Middle frontal gyrus (tissue), 1 donor: Measurements from ENCODE around the gene SDK1.

Source experiments
- DNase-seq: peaks from one replicate; pipeline ENCODE4 v3.0.0-alpha.2; 2015; ENCODE audit warnings: low spot score; ENCODE audit errors: extremely low spot score

The SDK1 gene

GRCh38 chr7:3975371-3975770, 674.3 kb downstream of the SDK1 start:
- no peak for DNase-seq

- no peak for DNase-seq
Measured at GRCh38 chr7:3977391-3977790, 676.3 kb downstream of the SDK1 start.

DNA sequence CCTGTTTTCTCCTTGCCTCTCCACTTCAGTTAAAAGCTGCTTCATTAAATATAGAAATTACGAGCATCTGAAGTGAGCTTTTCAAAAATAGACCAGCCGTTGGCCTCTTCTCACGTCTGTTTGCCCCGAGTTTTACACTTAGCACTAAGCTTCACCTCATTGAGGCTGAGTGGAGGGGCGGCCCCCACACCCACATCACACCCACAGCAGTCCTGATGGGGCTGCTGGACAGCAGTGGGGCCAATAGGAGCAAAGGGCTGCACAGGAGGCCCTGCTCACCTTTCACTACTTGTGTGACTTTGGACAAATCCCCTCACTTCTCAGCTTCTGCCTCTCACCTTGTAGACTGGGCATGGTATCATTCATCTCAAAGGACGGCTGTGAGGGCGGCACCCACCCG, 677.8 kb downstream of the SDK1 start:
- DNase-seq, result no peak

- DNase-seq, result no peak
Measured at GRCh38 chr7:3979611-3980299, 678.7 kb downstream of the SDK1 start.

- DNase-seq, result no peak
Measured at GRCh38 chr7:3980300-3980643, 679.2 kb downstream of the SDK1 start.

GRCh38 chr7:3981281-3981680, 680.2 kb downstream of the SDK1 start:
- no peak for DNase-seq

GRCh38 chr7:3984456-3984855, 683.4 kb downstream of the SDK1 start:
- no peak for DNase-seq

GRCh38 chr7:3986927-3987326, 685.9 kb downstream of the SDK1 start:
- DNase-seq, result no peak

GRCh38 chr7:3987426-3987927, 686.4 kb downstream of the SDK1 start:
- no peak for DNase-seq

GRCh38 chr7:3989723-3990122, 688.7 kb downstream of the SDK1 start:
- no peak for DNase-seq

DNA sequence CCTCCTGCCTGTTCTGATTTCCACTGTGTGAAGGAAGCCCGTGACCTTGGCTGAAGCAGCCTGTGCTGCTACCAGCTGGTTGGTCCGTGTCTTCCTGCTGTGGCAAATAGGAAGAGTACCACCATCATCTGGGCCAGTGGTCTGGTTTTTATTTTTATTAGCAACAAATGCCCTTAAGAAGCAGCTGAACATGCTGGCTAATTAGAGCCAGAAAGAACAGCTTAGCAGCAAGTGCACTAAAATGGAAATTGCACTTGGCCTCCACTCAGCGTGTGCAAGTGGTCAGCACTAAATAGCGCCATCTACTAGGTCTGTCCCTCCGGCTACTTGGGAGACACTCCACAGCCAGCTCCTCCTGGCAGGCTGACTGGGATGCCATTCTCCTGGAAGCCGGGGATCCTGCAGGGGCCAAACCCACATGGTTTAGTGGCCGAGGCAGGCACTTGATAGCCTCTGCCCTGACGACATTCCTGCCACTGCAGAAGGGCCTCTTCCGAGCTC, 690.7 kb downstream of the SDK1 start:
- DNase-seq, result no peak

DNA sequence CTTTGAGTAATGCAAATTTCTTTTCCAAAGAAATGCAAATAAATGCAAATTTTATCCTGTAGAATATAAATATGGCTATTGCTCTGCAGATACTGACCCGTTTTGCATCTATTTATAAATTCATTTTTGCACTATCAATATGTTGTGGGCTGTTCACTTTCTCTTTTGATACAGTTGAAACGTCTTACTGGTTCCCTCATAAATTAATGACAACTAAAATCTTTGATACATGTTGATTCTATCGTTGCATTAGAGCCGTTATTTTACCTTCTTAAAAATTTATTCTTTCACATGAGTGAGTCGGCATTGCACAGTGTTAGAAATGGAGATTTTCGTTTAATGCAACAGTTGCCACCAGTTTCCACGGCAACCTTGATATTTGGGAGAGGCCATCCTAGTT, 691.8 kb downstream of the SDK1 start:
- no peak for DNase-seq

DNA sequence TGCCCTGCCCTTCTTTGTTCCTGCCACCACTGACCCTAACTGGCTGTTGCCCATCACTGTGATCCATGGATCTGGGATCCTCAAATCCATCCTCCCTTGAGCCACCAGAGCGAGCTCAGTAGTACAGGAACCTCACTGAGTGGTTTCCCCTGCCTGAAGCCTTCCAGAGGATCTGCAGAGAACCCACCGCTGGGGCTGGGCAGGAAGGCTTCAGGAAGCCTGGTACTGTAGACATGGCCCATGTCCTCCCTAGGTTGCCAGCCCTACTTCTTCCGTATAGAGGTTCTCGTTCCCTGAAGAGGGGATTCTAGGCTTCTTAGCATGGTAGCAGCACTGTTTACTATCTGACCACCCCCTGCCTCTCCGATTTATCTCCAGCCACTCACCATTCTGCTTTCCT, 693.7 kb downstream of the SDK1 start:
- no peak for DNase-seq

DNA sequence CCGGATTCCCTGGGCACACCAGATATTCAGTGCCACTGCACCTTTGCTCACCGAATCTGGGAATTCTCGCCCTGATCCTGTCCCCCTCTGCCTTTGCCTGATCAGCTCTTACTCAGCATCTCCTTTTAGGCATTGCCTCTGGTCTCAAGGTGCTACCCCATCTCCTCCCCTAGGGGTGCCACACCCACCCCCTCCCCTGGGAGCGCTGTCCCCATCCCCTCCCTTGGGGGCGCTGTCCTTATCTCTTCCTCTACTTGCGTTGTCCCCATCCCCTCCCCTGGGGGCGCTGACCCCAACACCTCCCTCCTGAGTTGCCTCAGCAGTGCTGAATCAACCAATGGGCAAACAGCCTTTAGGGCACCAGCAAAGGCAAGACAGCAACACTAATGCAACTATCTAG, 694.1 kb downstream of the SDK1 start:
- no peak for DNase-seq

DNA sequence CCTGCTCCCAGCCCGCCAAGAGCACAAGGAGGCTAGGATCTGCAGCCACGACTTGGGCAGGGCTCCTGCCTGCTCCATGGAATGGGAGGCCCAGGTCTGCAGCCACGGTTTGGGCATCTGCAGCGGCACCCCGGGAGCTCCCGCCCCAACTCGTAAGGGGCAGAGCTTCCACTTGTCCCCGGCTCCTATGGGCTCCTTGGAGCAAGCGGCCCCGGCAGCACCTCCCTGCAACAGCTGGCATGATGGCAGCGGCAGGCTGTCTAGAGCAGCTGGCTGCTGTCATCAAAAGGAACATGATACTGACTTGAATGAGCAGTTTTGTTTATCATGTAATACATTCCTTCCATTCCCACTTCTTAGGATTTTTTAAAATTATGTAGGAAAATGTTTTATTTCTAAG, 697.0 kb downstream of the SDK1 start:
- DNase-seq, result no peak

- no peak for DNase-seq
Measured at GRCh38 chr7:4000139-4000538, 699.1 kb downstream of the SDK1 start.

GRCh38 chr7:4000934-4001333, 699.9 kb downstream of the SDK1 start:
- DNase-seq, result no peak

- no peak for DNase-seq
Measured at GRCh38 chr7:4001742-4002141, 700.7 kb downstream of the SDK1 start.

- DNase-seq, result no peak
Measured at GRCh38 chr7:4003503-4003902, 702.5 kb downstream of the SDK1 start.

DNA sequence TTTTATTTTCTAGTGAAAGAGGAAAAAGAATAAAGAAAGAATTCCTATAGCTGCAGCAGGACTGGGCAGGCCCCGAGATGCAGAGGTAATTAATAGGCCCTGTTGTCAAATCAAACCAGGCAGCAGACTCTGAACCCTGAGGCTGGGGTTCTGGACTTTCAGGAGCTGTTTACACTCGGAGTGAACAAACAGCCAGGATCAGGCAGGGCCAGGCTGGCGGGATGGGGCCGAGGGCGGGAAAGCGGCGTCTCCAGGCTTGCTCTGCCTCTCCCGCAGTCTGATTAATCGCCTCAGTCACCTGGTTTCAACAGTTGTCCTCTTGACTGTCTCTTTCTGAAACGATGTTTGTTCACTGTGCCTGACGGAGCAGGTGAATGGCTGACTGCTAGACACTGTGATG, 705.6 kb downstream of the SDK1 start:
- no peak for DNase-seq

- DNase-seq, result no peak
Measured at GRCh38 chr7:4009211-4010060, 708.4 kb downstream of the SDK1 start.

DNA sequence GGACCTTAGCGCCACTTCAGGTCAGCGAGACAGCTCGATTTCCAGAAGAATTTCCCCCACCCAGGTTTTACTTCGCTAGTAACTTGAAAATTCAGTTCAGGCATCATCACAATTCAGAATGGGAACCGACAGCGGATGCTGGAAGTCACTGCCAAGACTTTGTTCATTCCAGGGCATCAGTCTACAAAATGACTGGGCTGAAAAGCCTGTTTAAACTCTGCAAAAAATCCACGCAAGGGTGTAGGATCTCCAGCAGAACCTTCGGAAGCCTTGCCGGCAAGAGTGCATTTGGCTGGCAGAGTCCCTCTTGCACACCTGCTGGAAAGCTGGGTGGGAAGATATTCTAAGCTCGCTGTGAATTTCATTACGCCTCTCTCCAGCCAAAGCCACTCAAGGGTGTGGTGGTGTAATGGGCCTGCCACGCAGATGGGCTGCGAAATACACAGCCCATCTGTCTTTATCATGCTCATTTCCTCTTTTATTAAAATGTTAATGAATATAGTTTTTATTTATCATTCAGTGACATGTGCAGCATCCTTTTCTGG, 709.1 kb downstream of the SDK1 start:
- DNase-seq, result no peak
